Skeletal muscle cell (primary cell): ENCODE measurements around the gene MMP24.
A peak's percentile ranks its signal among the peaks of the same experiment; 100 is the strongest.
"Not testable (repeated sequence)": the region's sequence is repeated elsewhere in the genome, so short reads cannot be mapped to it uniquely, and the experiment has no call there.

Experiments
- DNase-seq: peaks from one replicate; pipeline ENCODE4 v3.0.0-alpha.2; 2010; ENCODE audit warnings: low read depth
- H3K4me3 ChIP-seq: 2 replicates; pipeline ENCODE4 v1.5.1; 2011; ENCODE audit warnings: low read depth, mild to moderate bottlenecking, control low read depth, low read length, moderate library complexity

Gene MMP24

DNA sequence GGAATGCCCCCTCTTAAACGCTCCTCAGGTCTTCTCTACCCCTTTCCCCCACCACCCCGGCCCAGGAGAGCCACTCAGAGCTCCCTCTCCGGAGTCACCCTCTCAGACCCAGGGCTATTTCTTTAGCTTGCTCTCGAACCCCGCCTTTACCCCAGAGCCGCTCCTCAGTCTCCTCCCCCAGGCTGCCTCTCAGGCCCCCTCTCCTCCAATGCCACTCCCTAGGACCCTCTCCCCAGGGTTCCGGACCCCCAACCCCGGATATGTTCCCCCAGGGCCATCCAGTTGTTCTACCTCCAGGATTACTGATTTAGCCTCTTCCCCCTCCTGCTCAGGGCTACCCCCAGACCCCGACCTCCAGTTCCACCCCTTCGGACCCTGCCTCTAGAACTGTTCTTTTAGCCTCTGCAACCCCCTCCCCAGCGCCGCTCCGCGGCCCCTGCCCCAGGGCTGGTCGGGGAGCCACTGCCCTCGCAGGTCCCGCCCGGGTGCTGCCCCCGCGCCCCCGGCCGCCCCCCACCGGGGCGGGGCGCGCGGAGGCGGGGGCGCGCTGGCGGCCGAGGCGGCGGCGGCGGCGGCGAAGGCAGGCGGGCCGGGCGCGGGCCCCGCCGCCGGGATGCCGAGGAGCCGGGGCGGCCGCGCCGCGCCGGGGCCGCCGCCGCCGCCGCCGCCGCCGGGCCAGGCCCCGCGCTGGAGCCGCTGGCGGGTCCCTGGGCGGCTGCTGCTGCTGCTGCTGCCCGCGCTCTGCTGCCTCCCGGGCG lies at the start of gene MMP24:
Gene MMP24 (plus strand): TSS at position 565 of the 758 bp plus-strand sequence. CDS start 49 bp downstream, at position 614.
- peak within 1 kb of the TSS; percentile 27 for H3K4me3 ChIP-seq
- no peak for DNase-seq

DNA sequence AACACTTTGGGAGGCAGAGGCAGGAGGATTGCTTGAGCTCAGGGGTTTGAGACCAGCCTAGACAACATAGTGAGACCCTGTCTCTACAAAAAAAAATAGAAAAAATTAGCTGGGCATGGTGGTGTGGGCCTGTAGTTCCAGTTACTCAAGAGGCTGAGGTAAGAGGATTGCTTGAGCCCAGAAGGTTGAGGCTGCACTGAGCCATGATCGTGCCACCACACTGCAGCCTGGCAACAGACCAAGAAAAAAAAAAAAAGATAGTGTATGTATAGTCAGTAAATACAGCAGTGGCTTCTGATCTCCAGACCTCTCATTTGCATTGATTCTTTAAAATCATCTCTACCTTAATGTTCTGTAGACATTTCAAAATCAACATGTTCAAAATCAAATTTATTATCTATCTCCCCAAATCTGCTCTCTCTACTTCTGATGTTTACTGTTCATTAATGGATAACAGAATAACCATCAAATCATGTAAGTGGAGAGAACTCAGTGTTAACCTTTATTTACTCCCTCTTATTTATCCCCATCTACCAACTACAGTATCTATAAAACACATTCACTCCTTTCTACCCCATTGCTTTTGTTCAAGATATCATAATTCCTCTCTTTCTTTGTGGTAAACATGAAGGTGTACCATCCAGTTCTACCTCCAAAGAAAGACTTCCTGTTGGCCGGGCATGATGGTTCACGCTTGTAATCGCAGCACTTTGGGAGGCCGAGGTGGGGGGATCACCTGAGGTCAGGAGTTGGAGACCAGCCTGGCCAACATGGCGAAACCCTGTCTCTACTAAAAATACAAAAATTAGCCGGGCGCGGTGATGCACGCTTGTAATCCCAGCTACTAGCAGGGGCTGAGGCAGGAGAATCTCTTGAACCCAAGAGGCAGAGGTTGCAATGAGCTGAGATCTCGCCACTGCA lies 46.9 kb upstream of the MMP24 start:
- no peak for DNase-seq
- H3K4me3 ChIP-seq = no peak overlapping the region

DNA sequence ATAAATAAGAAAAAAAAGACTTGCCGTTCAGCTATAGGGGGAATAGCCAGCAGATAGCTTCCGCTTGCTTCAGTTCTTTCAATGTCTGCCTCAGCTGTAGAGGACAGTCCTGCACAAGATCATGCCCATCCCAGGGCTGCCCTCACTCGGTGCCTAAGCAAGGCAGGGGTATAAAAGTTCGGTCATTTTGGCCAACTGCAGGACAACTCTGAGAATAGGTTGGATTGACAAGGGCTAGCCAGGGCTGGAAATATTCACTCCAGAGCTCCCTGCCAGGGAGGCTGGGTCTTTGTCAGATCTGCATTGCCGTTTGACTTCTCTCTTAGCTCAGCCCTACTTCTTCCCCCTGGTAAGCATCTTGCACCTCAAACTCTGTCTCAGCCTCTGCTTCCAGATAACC lies 46.2 kb upstream of the MMP24 start:
- DNase-seq = no peak
- no peak overlapping the region for H3K4me3 ChIP-seq

- H3K4me3 ChIP-seq = no peak overlapping the region
- DNase-seq = no peak
These were observed 44.8 kb upstream of the MMP24 start for GRCh38 chr20:35181731-35182130.

GRCh38 chr20:35186691-35187289 lies 39.7 kb upstream of the MMP24 start:
- not testable (repeated sequence) for DNase-seq, H3K4me3 ChIP-seq

DNA sequence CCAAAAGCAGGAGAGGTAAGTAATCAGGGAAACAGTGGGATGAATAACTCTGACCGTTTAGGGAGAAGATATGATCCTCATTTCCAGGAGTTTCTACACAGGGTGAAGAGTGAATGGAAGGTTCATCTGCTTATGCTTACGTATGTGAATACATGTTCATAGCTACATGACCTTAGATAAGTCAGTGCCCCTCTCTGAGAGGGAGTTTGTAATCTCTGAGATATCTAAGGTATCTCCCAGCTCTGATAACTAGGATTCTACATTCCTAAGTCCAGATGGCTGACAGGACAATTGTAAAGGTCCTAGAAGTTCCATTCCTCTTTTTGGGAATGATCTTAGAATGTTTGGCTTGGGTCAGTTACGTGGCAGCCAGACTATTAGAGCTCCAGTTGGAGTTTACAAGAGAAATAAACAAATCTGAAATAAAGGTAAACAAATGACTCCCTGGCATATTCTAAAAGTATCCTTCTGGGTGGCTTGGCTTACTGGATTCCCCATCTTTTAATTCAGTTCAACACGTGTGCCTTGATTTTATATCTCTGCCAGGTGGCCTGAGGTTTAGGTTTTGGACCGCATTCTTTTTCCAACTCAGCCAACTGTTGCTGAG lies 38.8 kb upstream of the MMP24 start:
- no peak overlapping the region for H3K4me3 ChIP-seq
- DNase-seq = no peak

DNA sequence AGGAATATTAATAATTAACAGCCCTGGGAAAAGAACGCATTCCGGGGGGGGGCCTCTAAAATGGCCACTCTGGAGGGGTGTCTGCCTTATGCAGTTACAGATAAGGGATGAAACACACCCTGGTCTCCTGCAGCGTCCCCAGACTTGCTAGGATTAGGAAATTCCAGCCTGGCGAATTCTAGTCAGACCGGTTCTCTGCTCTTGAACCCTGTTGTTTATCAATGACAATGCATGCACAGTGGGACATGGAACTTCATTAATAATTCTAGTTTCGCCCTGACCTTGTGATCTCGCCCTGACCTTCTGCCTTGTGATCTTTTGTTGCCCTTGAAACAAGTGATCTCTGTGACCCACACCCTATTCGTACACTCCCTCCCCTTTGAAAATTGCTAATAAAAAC lies 37.3 kb upstream of the MMP24 start:
- not testable (repeated sequence) for H3K4me3 ChIP-seq, DNase-seq

- no peak overlapping the region for H3K4me3 ChIP-seq
- no peak for DNase-seq
These were observed 35.9 kb upstream of the MMP24 start for GRCh38 chr20:35190556-35190955.

DNA sequence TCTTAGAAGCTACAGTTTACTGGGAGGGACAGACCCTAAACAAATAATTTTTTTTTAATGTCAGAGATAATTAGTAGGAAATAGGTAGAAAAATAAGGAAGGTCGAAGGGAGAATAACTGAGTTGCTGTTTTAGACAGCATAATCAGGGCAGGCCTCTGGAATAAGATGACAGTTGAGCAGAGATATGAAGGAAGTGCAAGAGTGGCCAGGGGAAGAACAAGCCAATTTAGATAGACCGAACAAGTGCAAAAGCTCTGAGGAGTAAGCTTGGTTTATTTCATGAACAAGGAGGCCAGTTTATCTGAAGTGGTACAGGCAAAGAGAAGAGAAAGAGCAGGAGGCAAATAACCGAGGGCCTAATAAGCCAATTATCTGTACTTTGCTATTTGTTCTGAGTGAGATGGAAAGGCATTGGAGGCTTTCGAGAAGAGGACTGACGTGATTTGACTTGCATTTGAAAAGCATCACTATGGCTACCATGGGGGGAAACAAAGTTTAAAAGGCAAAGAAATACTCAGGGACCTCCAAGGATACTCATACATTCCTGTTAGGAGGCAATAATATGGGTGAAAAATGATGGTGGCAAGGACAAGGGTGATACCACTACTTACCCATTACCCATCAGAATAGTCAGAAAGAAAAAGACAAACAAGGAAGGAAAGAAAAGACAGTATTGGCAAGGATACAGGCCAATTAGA lies 34.9 kb upstream of the MMP24 start:
- H3K4me3 ChIP-seq = no peak overlapping the region
- DNase-seq = no peak

- DNase-seq = no peak
- H3K4me3 ChIP-seq = no peak overlapping the region
These were observed 34.2 kb upstream of the MMP24 start for GRCh38 chr20:35192118-35192872.

DNA sequence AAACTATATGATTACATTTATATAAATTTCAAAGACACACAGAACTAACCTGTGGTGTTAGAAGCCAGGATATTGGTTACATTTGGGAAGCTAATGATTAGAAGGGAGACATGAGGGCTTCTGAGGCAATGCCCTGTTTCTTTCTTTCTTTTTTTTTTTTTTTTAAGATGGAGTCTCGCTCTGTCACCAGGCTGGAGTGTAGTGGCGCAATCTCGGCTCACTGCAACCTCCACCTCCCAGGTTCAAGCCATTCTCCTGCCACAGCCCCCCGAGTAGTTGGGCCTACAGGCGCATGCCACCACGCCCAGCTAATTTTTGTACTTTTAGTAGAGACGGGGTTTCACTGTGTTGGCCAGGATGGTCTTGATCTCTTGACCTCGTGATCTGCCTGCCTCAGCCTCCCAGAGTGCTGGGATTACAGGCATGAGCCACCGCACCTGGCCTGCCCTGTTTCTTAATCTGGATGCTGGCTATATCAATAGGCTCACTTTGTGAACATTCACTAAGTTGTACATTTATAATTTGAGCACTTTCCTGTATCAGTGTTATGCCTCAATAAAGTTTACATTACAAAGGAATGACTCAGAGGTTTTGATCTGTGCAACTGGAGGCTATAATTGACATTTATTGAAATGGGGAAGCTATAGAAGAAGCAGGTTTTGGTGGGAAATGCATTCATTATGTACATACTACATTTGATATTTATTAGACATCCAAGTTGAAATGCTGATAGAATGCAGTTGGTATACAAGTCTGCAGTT lies 33.3 kb upstream of the MMP24 start:
- not testable (repeated sequence) for H3K4me3 ChIP-seq, DNase-seq

- no peak overlapping the region for H3K4me3 ChIP-seq
- no peak for DNase-seq
These were observed 30.2 kb upstream of the MMP24 start for GRCh38 chr20:35196313-35196712.

GRCh38 chr20:35199740-35200139 lies 26.8 kb upstream of the MMP24 start:
- DNase-seq = peak; percentile 7
- H3K4me3 ChIP-seq = no peak overlapping the region

- DNase-seq = peak; percentile 41
- H3K4me3 ChIP-seq = no peak overlapping the region
These were observed 26.2 kb upstream of the MMP24 start for GRCh38 chr20:35200267-35200666.

GRCh38 chr20:35201467-35201866 lies 25.0 kb upstream of the MMP24 start:
- DNase-seq, H3K4me3 ChIP-seq: not testable (repeated sequence)

DNA sequence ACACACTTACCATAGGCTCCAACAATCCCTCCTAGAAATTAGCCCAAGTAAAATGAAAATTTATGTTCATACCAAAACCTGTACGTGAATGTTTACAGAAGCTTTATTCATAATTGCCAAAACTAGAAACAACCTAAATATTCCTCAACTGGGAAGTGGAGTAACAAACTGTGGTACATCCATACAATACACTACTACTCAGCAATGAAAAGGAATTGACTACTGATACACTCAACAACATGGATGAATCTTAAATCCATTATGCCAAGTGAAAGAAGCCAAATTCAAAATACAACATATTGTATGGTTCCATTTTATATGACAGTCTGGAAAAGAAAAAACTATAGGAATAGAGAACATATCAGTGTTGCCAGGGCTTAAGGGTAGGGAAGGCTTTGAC lies 19.7 kb upstream of the MMP24 start:
- no peak overlapping the region for H3K4me3 ChIP-seq
- DNase-seq = no peak

DNA sequence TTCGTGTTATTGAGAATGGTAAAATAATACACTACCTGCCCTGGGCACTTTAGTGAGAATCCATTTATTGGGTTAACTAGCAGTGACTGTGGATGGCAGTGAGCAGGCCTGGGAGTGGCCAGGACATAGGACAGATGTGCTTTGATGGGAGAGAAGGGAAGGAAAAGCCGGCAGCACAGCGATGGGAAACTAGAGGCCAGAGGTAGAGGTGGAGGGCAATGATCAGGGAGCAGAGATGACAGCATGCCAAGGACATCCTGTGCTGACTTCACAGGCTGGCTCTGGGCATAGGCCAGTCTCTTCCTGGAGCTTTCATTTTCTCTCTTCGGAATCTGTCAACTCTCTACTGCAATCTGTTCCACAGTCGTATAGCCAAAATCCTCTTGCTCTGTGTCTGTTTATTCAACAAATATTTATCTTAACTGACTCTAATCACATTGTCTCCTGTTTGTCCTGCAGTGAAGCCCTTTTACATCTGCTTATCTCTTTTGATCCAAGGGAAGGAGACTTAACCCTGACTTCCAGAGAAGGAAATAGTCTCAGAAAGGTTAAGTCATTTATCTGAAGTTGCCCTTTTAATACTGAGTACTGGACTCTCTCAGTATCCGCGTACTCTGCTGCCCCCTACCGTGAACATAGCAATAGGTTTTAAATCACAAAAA lies 18.4 kb upstream of the MMP24 start:
- no peak overlapping the region for H3K4me3 ChIP-seq

More for the DNA sequence above, 18.4 kb upstream of the MMP24 start:
- DNase-seq = peak; percentile 18
